Measurements from ENCODE around the gene HDHD2. TPM values are rescaled to one million over a fixed set of nuclear protein-coding genes. Genes with fewer than 3 reads are reported as not detected.

Gene HDHD2
- total RNA-seq, 1 experiment from 2014 or later: 6.3 TPM

DNA sequence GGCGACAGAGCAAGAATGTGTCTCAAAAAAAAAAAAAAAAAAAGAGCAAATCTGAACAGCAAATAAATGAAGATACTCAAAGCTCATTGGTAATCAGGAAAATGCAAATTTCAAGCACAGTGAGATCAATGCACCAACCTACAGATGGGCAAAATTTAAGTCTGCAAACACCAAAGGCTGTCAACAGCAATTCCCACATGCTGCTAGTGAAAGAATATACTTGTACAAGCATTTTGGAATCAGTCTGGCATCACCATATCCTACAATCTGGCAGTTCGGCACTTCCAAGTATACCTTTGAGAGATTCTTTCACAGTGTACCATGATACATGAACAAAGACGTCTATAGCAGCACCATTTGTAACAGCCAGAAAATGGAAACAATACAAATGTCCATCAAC lies 4.1 kb downstream of the HDHD2 start:
- DNase-seq: no peak
- Histone ChIP-seq H3K9me3 (ENCODE audit: low read length) (no peaks in the 10 kb centered on the region), H3K27me3 (ENCODE audit: low read length) (no peaks in the 10 kb centered on the region), H3K79me2 (ENCODE audit: low read length) (peaks cover 43% of the 10 kb centered on the region), H2AFZ (ENCODE audit: low read length) (no peak overlapping the region), H3K9ac (ENCODE audit: low read length) (no peak overlapping the region), H3K27ac (ENCODE audit: low read length) (no peak overlapping the region), H3K4me1 (ENCODE audit: insufficient read depth, low read length) (no peaks in the 10 kb centered on the region), H4K20me1 (ENCODE audit: low read length) (no peaks in the 10 kb centered on the region), H3F3A (ENCODE audit: low read length, unreplicated experiment) (no peaks in the 10 kb centered on the region), H3K9me2 (replicated peaks; ENCODE audit: low read length) (no peaks in the 10 kb centered on the region), H3K4me2 (ENCODE audit: low read length) (no peak overlapping the region), H3K4me3 (ENCODE audit: low read length) (no peak overlapping the region), H3K36me3 (ENCODE audit: low read depth, low read length) (no peaks in the 10 kb centered on the region)
- POLR2A ChIA-PET (ENCODE audit: unreplicated experiment): no interaction called here
- ATAC-seq: no peak
- CTCF ChIA-PET: no interaction called here
- BruUV-seq (replicated peaks): no TSS peak
- TF ChIP-seq EZH2 (IDR thresholded peaks at IDR 0.05; ENCODE audit: low read length, unreplicated experiment) (no peak), EZH2phosphoT487 (IDR thresholded peaks at IDR 0.05; ENCODE audit: borderline replicate concordance, low read length) (no peak)
- TF ChIP-seq, protein P1, sequence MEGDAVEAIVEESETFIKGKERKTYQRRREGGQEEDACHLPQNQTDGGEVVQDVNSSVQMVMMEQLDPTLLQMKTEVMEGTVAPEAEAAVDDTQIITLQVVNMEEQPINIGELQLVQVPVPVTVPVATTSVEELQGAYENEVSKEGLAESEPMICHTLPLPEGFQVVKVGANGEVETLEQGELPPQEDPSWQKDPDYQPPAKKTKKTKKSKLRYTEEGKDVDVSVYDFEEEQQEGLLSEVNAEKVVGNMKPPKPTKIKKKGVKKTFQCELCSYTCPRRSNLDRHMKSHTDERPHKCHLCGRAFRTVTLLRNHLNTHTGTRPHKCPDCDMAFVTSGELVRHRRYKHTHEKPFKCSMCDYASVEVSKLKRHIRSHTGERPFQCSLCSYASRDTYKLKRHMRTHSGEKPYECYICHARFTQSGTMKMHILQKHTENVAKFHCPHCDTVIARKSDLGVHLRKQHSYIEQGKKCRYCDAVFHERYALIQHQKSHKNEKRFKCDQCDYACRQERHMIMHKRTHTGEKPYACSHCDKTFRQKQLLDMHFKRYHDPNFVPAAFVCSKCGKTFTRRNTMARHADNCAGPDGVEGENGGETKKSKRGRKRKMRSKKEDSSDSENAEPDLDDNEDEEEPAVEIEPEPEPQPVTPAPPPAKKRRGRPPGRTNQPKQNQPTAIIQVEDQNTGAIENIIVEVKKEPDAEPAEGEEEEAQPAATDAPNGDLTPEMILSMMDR (conservative IDR thresholded peaks at IDR 0.05; ENCODE audit: low read depth, low read length): no peak
- intact Hi-C loops (cut with micrococcal nuclease): no loop called here

DNA sequence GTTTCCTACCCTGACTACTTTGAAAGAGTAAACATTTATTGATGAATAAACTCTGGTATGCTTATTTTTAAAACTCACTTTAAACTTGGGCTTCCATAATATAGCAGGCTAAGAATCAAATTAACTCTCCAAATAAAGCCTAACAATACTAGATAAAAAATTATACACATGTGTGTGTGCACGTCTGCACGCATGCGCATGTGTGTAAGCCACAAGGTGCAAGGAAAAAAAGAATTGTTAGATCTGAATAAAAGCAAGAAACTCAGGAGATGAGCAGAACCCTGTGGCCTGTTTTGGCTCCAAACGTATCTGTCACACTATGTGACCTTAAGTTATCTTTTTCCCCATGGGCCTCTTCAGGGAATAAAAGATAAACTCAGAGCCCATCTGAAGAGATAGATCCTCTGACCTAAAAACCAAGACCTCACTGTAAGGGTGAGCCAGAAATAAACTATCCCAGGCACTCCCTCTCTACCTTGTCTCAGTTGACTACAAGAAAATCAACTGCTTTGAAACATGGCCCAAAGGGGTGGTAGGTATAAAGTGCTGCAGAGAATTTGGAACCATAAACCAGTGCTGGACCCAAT lies 6.3 kb downstream of the HDHD2 start:
- H3F3A ChIP-seq (ENCODE audit: low read length, unreplicated experiment): no peaks in the 10 kb centered on the region
- TF ChIP-seq EZH2phosphoT487 (IDR thresholded peaks at IDR 0.05; ENCODE audit: borderline replicate concordance, low read length): no peak
- TF ChIP-seq, protein P1 (conservative IDR thresholded peaks at IDR 0.05; ENCODE audit: low read depth, low read length): no peak
- no peak overlapping the region for H3K4me2 ChIP-seq (ENCODE audit: low read length)
- no TSS peak for BruUV-seq (replicated peaks)
- POLR2A ChIA-PET (ENCODE audit: unreplicated experiment): no interaction called here
- DNase-seq (no peak), ATAC-seq (no peak)
- no peak overlapping the region for H3K4me3 ChIP-seq (ENCODE audit: low read length)
- CTCF ChIA-PET: no interaction called here
- no peaks in the 10 kb centered on the region for H3K9me3 ChIP-seq (ENCODE audit: low read length)
- no peaks in the 10 kb centered on the region for H4K20me1 ChIP-seq (ENCODE audit: low read length)
- peaks cover 34% of the 10 kb centered on the region for H3K79me2 ChIP-seq (ENCODE audit: low read length)
- H3K27ac ChIP-seq (ENCODE audit: low read length): no peak overlapping the region
- no peak overlapping the region for H2AFZ ChIP-seq (ENCODE audit: low read length)
- no peaks in the 10 kb centered on the region for H3K9me2 ChIP-seq (replicated peaks; ENCODE audit: low read length)
- H3K4me1 ChIP-seq (ENCODE audit: insufficient read depth, low read length): no peaks in the 10 kb centered on the region
- H3K27me3 ChIP-seq (ENCODE audit: low read length): no peaks in the 10 kb centered on the region
- intact Hi-C loops (cut with micrococcal nuclease): no loop called here
- no peaks in the 10 kb centered on the region for H3K36me3 ChIP-seq (ENCODE audit: low read depth, low read length)
- no peak overlapping the region for H3K9ac ChIP-seq (ENCODE audit: low read length)

DNA sequence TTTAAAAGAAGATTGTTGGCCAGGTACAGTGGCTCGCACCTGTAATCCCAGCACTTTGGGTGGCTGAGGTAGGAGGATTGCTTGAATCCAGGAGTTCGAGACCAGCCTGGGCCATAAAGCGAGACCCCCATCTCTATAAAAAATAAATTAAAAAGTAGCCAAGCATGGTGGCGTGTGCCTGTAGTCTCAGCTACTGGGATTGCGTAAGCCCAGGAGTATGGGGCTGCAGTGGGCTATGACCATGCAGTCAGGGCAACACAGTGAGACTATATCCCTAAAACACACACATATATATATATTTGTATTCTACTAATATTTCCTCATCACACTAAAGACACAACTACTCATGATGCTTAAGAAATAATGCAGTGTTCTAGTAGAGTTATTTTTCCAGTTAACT lies 7.1 kb downstream of the HDHD2 start:
- Histone ChIP-seq H3K9ac (ENCODE audit: low read length) (no peak overlapping the region), H3K4me1 (ENCODE audit: insufficient read depth, low read length) (no peaks in the 10 kb centered on the region), H3K79me2 (ENCODE audit: low read length) (peaks cover 29% of the 10 kb centered on the region), H2AFZ (ENCODE audit: low read length) (no peak overlapping the region), H4K20me1 (ENCODE audit: low read length) (no peaks in the 10 kb centered on the region), H3K4me3 (ENCODE audit: low read length) (no peak overlapping the region), H3K9me2 (replicated peaks; ENCODE audit: low read length) (no peaks in the 10 kb centered on the region), H3K27ac (ENCODE audit: low read length) (no peak overlapping the region), H3K4me2 (ENCODE audit: low read length) (no peak overlapping the region), H3K9me3 (ENCODE audit: low read length) (no peaks in the 10 kb centered on the region), H3K27me3 (ENCODE audit: low read length) (no peaks in the 10 kb centered on the region), H3K36me3 (ENCODE audit: low read depth, low read length) (no peaks in the 10 kb centered on the region), H3F3A (ENCODE audit: low read length, unreplicated experiment) (no peaks in the 10 kb centered on the region)
- TF ChIP-seq, protein P1 (conservative IDR thresholded peaks at IDR 0.05; ENCODE audit: low read depth, low read length): no peak
- no peak for TF ChIP-seq EZH2phosphoT487 (IDR thresholded peaks at IDR 0.05; ENCODE audit: borderline replicate concordance, low read length)
- ChIA-PET POLR2A (ENCODE audit: unreplicated experiment) (no interaction called here), CTCF (no interaction called here)
- BruUV-seq (replicated peaks): no TSS peak
- no peak for DNase-seq
- intact Hi-C loops (cut with micrococcal nuclease): no loop called here
- no peak for ATAC-seq
